ENCODE measurements around the gene APEH.

The APEH gene

DNA sequence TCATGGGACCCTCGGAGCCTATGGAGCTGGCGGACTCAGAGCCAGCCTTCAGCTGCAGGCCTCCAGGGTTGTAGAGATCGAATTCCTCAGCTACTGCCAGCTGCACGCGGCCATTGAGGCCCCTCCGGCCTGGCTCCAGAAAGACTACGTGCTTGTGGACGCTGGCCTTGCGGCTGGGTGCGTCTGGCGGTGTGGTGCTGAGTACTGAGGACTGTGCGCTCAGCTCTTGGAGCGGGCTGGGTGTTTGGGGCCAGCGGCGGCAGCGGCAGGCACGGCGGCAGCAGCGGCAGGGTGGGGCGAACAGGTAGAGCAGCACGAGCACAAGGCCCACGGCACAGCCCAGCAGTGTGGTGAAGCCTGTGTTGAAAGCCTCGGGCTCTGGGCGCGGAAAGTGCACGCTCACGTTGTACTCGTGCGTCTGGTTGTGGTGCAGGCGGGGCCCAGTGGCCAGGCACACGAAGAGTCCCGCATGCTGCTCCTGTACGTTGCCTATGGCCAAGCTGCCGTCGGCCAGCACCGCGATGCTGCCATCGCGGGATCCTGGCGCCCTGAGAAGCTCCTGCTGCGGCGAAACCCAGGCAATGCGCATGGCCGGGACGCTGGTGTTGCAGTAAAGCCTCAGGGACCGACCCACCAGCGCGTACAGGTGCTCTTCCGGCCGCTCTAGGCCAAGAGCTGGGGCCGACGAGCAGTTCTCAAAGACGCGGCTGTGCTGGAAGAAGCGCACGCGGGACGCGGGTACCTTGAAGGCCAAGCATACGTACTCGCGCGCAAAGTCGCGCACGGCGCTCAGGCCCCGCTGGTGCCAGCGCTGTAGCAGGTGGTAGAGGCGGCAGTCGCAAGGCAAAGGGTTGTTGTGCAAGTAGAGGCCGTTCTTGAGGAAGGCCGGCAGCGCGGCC is 44.1 kb downstream of the APEH start:
- no peaks in the 10 kb centered on the region for H3K27me3 ChIP-seq (ENCODE audit: insufficient read depth, low read length, poor library complexity, severe bottlenecking)
- no peaks in the 10 kb centered on the region for H3K9me2 ChIP-seq (replicated peaks; ENCODE audit: low read depth, low read length)
- H2AFZ ChIP-seq (ENCODE audit: low read length) = no peak overlapping the region
- H3F3A ChIP-seq (ENCODE audit: low read depth) = peaks cover 3% of the 10 kb centered on the region; the same call in 1 of the 2 replicates
- peaks cover 22% of the 10 kb centered on the region for H3K4me1 ChIP-seq (ENCODE audit: insufficient read depth, low read length, poor library complexity, severe bottlenecking)
- peaks cover 12% of the 10 kb centered on the region; the same call in 1 of the 2 replicates for H3K36me3 ChIP-seq (ENCODE audit: insufficient read depth, low read length)
- peak overlapping the region; percentile 71 for H3K4me2 ChIP-seq (ENCODE audit: low read depth, low read length, poor library complexity, severe bottlenecking)
- H3K9ac ChIP-seq (ENCODE audit: low read depth, low read length, poor library complexity, severe bottlenecking) = no peak overlapping the region
- H4K20me1 ChIP-seq (ENCODE audit: insufficient read depth, low read length, poor library complexity, severe bottlenecking) = peaks cover 10% of the 10 kb centered on the region
- no peaks in the 10 kb centered on the region for H3K9me3 ChIP-seq (ENCODE audit: insufficient read depth, low read depth, low read length)
- TF ChIP-seq CTCF (conservative IDR thresholded peaks at IDR 0.05; ENCODE audit: low read length) (no peak), EZH2phosphoT487 (IDR thresholded peaks at IDR 0.05; ENCODE audit: borderline replicate concordance) (no peak)
- H3K4me3 ChIP-seq (ENCODE audit: low read length, poor library complexity, severe bottlenecking) = no peak overlapping the region
- H3K79me2 ChIP-seq (ENCODE audit: insufficient read depth, low read length) = peaks cover 14% of the 10 kb centered on the region

DNA sequence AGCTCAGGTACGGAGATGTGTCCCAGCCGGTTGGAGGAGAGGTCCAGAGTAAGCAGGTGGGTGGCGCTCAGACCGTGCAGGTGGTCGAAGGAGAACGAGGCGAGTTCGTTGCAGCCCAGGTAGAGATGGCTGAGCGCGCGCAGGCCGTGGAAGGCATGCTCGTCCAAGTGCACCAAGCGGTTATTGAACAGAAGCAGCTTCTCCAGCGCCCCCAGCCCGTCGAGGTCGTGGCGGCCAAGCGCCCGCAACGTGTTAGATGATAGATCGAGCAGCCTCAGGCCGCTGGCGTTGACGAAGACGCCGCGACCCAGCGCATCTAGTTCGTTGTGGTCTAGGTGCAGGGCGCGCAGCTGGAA is 44.7 kb downstream of the APEH start:
- Histone ChIP-seq H2AFZ (ENCODE audit: low read length) (no peak overlapping the region), H3K9me2 (replicated peaks; ENCODE audit: low read depth, low read length) (no peaks in the 10 kb centered on the region), H3K4me2 (ENCODE audit: low read depth, low read length, poor library complexity, severe bottlenecking) (peak overlapping the region; percentile 71), H3K9me3 (ENCODE audit: insufficient read depth, low read depth, low read length) (no peaks in the 10 kb centered on the region), H4K20me1 (ENCODE audit: insufficient read depth, low read length, poor library complexity, severe bottlenecking) (peaks cover 14% of the 10 kb centered on the region), H3K9ac (ENCODE audit: low read depth, low read length, poor library complexity, severe bottlenecking) (peak overlapping the region; percentile 41), H3K4me3 (ENCODE audit: low read length, poor library complexity, severe bottlenecking) (peak overlapping the region; percentile 71), H3F3A (ENCODE audit: low read depth) (no peaks in the 10 kb centered on the region), H3K27me3 (ENCODE audit: insufficient read depth, low read length, poor library complexity, severe bottlenecking) (no peaks in the 10 kb centered on the region), H3K4me1 (ENCODE audit: insufficient read depth, low read length, poor library complexity, severe bottlenecking) (peaks cover 16% of the 10 kb centered on the region), H3K79me2 (ENCODE audit: insufficient read depth, low read length) (peaks cover 19% of the 10 kb centered on the region), H3K36me3 (ENCODE audit: insufficient read depth, low read length) (peaks cover 12% of the 10 kb centered on the region; the same call in 1 of the 2 replicates)
- no peak for TF ChIP-seq CTCF (conservative IDR thresholded peaks at IDR 0.05; ENCODE audit: low read length)
- TF ChIP-seq EZH2phosphoT487 (IDR thresholded peaks at IDR 0.05; ENCODE audit: borderline replicate concordance) = no peak

- Histone ChIP-seq H3K27me3 (ENCODE audit: insufficient read depth, low read length, poor library complexity, severe bottlenecking) (no peaks in the 10 kb centered on the region), H3K9me2 (replicated peaks; ENCODE audit: low read depth, low read length) (no peaks in the 10 kb centered on the region), H3K9ac (ENCODE audit: low read depth, low read length, poor library complexity, severe bottlenecking) (peak within 1 kb of the TSS; percentile 41), H4K20me1 (ENCODE audit: insufficient read depth, low read length, poor library complexity, severe bottlenecking) (peaks cover 14% of the 10 kb centered on the region), H3K4me2 (ENCODE audit: low read depth, low read length, poor library complexity, severe bottlenecking) (peak within 1 kb of the TSS; percentile 71), H3K4me3 (ENCODE audit: low read length, poor library complexity, severe bottlenecking) (peak within 1 kb of the TSS; percentile 71), H3F3A (ENCODE audit: low read depth) (no peaks in the 10 kb centered on the region), H2AFZ (ENCODE audit: low read length) (peak within 1 kb of the TSS; percentile 14; the same call in 1 of the 2 replicates), H3K36me3 (ENCODE audit: insufficient read depth, low read length) (peaks cover 12% of the 10 kb centered on the region; the same call in 1 of the 2 replicates), H3K79me2 (ENCODE audit: insufficient read depth, low read length) (peaks cover 19% of the 10 kb centered on the region), H3K4me1 (ENCODE audit: insufficient read depth, low read length, poor library complexity, severe bottlenecking) (peaks cover 14% of the 10 kb centered on the region), H3K9me3 (ENCODE audit: insufficient read depth, low read depth, low read length) (no peaks in the 10 kb centered on the region)
- TF ChIP-seq EZH2phosphoT487 (IDR thresholded peaks at IDR 0.05; ENCODE audit: borderline replicate concordance) = no peak
- TF ChIP-seq CTCF (conservative IDR thresholded peaks at IDR 0.05; ENCODE audit: low read length) = peak; percentile 58
Measured at GRCh38 chr3:49719214-49719884, 45.2 kb downstream of the APEH start, which contains the start of gene AMIGO3. TSS of gene AMIGO3 (minus strand) at chr3:49719684. CDS start at chr3:49719465, 219 bp downstream.
